T-helper 22 cell (primary cell): ENCODE results near the gene KIR3DL3.
"Not testable (repeated sequence)": the region's sequence is repeated elsewhere in the genome, so short reads cannot be mapped to it uniquely, and the experiment has no call there.

Source experiments
- DNase-seq: peaks from one replicate; pipeline ENCODE4 v3.0.0-alpha.2; 2020; ENCODE audit warnings: low read depth

Gene KIR3DL3

GRCh38 chr19:54782916-54783315, 58.7 kb downstream of the KIR3DL3 start:
- not testable (repeated sequence) for DNase-seq
